B cell (primary cell): ENCODE measurements around the gene MBTPS1.

Source experiments
- CTCF ChIP-seq: fragments of 200-600 bp; IDR thresholded peaks from one replicate; pipeline ENCODE4 v1.8.0; 2022; ENCODE audit warnings: antibody characterized with exemption, mild to moderate bottlenecking
- EZH2 ChIP-seq: IDR thresholded peaks from 2 replicates; pipeline ENCODE4 v1.6.1; 2012; ENCODE audit warnings: borderline replicate concordance, low read depth, mild to moderate bottlenecking, moderate library complexity, low read length; ENCODE audit not compliant: insufficient read depth, poor library complexity, severe bottlenecking

- TF ChIP-seq EZH2 (no peak), CTCF (no peak)
These were observed 73.1 kb downstream of the MBTPS1 start for GRCh38 chr16:84043486-84044117.
